DMS53 treated with DMSO at 0.1 percent for 48 hours (cell line): ENCODE measurements around the gene ZNF222.

Experiments
- DNase-seq: peaks from one replicate; lab custom pipeline; 2025; ENCODE audit not compliant: unreplicated experiment; lab: John Stamatoyannopoulos, UW

Gene ZNF222

DNA sequence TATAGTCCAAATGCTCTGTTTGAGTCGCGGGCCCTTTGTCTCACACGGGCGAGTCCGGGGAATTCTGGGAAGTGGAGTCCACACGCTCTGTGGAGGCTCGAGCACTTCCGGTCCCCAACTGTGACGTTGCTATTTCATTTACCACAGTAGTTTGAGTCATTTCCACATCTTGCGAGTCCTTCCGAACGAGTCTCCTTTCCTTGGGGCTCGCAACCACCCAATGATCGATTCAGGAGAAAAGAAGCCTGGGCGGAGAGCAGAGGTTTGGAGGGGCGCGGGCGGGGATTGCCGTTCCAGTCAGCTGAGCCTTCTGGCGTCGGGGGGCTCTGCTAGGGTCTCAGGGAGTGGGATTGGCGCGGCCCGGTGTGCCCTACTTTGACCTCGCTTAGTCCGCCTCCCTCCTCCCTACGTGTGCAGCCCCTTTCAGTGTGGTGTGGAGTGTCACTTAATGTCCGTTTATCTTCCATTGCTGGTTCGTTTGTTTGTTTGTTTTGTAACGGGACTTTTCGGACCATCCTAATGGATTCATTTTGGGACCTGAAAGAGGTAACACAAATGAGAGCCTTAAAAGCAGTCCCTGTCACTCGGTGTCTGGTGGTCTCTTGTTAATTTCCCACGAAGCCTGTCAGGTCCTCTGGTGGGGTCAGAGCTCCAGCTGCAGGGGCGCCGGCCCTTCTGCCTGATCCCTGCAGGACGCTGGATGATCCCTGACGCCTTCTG, at the start of gene ZNF222:
ZNF222 (plus strand) TSS at position 163 of the 720 bp plus-strand sequence; CDS start at position 221, 58 bp downstream.
- DNase-seq = peak; percentile 68

DNA sequence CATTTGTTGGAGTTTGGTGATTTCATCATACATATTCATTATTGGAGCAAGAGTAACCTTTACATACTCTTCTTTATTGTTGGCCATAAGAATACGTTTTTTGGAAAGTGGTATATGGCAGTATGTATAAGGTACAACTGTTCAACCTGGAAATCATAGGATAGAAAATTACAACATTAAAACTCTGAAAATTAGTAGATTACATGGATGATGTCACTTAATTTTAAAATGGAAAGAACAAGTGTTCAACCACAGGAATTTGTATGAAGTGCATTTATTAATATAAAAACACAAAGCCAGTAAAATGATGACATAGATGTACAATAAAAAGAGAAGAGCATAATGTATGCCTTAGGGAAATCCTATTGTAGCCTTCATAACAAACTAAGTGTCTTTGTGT, 48.4 kb upstream of the ZNF222 start:
- DNase-seq = no peak

DNA sequence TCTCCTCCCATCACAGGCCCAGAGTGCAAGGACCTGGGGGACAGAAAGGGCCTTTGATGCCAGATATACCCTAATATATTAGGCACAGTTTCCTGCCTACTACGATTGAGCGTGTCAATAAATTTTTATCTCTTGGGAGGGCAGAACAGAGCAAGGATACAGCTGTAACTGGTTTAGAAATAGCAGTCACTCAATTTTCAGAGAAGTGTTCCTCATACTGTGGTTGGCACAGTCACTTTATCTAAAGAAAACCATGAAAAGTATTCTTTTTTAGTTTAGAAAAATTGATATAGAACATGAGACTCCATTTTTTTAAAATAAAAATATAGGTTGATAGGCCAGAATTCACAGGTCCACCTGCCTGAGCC, 41.7 kb upstream of the ZNF222 start:
- no peak for DNase-seq

DNA sequence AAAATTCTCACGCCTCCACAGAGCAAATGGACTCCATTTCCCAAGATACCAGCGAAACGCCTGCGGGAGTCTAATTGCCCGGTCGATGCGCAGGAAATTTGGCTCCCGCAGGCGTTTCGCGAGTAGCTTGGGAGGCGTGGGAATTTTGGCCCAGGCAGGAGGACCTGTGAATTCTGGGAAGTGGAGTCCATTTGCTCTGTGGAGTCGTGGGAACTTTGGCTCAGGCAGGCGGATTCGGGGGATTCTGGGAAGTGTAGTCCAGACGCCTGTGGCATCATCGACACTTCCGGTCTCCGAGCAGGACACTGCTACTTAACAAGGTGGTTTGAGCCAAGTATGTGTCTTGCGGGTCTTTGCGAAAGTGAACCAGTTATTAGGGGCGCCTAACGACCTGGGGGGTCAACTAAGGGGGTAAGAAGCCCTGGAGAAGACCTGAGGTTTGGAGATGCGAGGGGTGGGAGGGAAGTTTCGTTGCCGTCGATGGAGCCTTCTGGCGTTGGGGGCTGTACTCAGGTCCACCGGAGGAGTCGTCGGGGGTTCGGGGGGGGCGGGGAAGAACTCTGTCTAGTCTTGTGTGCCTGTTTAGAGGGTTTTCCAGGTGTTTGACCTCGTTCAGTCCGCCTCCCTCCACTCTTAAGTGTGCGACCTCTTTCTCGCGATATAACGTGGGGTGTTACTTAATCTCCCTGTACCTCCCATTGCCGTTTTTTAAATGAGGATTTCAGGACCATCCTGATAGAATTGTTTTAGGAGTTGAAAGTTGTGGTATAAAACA, 41.1 kb upstream of the ZNF222 start, which contains the start of gene ZNF155:
ZNF155 (plus strand) TSS at position 277 of the 775 bp plus-strand sequence. CDS start 4,356 bp downstream, outside the sequence.
- DNase-seq = peak; percentile 96

DNA sequence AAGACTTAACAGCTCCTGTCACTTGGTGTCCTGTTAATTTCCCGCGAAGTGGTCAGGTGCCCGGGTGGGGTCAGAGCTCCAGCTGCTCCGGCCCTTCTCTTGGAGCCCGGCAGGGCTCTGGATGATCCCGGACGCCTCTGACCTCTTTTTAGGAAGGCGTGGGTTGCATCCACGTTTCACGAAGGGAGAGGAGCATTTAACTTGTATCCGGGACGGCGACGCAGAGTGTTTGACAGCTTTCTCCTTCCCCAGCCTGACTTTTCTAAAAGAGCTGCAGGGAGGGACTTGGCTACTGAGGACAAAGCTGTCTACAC, 40.5 kb upstream of the ZNF222 start:
- no peak for DNase-seq

DNA sequence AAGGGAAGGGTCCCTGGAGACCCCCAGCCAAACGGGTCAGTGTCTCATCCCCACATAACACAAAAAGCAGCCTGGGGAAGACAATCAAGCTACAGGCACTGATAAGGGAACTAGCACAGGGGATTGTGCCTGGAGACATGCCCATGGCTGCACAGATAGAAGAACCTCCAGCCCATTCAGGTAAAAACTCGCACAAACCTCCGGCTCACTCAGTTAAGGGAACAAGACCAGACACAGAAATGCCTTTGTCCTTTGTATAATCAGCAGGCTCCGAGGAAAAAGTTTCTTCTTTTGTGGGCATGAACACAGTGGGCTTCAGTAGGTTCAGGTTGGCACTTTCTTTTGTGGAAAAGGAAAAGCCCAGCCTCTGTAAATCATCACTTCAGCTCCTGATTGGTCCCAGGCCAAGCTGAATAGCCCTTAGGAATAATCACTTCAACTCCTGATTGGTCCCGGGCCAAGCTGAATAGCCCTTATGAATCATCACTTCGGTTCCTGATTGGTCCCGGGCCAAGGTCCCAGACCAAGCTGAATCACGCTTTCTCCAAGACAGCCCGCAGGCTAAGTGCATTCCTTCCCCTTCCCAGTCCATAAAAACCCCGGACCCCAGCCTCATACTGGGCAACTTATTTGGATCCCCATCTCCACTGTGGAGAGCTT, 27.4 kb upstream of the ZNF222 start:
- no peak for DNase-seq

DNA sequence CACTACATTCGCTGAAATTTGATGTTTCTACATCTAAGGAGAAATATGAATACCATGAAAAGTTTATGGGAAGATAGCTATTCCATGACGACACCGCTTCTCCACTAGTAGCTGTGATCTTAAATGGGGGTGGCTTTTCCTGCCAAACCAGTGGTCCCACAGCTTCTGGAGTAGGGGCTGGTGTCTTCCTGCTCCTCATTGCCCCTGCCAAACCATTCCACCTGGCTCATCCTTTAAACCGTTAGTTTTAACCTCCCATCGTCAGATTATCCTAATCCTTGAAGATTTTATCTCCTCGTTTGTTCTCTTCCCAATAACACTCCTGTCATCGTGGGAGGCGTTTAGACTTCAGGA, 23.0 kb upstream of the ZNF222 start:
- DNase-seq = no peak

DNA sequence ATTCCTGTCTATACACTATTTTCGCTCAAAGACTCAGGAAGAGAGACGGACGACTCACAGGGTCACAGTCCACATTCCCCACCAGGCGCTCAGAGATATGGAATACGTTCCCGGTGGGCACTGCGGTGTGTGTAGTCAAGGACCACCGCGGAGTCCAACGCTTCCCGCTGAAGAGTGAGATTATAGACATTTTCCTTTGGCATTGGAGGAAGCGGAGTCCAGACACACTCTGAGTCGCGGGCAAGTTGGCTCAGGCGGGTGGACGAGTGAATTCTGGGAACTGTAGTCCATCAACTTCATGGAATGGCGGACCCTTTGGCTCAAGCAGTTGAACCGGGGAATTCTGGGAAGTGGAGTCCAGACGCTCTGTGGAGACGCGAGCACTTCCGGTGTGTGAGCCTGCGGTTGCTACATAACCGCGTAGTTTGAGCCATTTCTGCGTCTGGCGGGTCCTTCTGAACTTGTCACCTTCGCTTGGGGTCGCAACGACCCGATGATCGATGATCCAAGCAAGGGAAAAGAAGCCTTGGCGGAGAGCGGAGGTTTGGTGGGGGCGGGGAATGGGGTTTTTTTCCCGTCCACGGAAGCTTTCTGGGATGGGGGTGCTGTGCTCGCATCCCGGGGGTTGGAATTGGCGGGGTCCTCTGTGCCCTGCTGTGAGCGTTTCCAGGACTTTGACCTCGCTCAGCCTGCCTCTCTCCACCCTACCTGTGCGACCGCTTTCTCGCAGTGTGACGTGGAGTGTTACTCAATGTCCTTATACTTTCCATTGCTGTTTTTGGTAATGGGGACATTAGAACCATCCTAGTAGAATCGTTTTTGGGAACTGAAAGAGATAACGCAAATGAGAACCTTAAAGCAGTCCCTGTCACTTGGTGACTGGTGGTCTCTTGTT, 22.4 kb upstream of the ZNF222 start, which contains the start of gene ZNF230:
ZNF230 (plus strand) TSS at position 392 of the 895 bp plus-strand sequence. CDS start 4,122 bp downstream, outside the sequence.
- peak; percentile 87 for DNase-seq

DNA sequence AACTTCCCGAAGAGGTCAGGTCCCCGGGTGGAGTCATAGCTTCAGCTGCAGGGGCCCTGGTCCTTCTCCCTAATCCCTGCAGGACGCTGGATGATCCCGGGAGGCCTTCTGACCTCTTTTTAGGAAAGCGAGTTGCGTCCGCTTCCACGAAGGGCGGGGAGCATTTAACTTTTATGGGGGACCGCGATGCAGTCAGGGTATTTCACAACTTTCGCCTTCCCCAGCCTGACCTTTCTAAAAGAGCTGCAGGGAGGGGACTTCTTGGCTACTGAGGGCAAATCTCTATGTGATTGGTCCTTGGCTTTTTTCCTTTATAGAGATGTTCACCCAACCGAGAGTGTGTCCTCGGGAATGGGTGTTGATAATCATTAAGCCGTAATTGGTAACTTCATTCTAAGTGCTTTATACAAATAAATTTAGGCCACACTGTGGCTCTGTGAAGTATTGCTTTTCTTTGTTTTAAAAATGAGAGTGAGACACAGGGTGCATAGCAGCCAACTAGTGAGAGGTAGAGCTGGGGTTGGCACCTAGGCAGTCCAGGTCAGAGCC, 21.6 kb upstream of the ZNF222 start:
- no peak for DNase-seq

DNA sequence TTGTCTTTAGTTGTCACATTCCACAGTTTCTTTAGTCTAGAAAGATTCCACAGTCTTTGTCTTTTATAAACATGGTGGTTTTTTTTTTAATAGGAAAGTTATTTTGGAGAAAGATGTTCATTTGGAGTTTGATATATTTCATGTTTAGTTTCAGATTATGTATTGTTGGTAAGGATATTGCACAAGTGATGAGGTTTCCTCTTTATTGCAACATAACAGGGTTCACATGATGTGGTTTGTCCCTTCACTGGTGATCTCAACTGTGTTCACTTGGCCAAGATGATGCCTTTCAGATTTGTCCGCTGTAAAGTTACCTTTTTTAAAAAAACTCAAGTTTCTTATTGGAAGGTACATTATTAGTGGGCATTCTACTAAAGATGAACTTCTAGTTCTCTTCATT, 19.2 kb upstream of the ZNF222 start:
- DNase-seq = no peak

DNA sequence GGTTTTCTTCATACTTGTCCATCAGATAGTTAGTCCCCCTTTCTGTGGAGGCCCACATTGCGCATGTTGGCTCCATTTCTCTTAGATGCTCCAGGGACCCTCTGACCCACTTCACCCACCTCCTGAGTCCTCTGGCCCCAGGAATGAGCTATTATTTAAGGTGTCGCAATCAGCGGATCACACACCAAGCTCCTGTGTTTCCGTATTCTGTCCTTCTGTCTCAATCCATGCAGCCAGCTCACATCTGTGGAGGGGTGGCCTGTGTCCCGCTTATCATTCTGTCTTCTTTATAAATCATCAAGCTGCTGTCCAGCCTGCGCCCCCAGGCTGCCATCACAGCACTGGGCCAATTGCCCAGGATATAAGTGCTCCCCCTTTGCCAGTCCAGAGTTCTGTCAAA, 17.7 kb upstream of the ZNF222 start:
- no peak for DNase-seq

DNA sequence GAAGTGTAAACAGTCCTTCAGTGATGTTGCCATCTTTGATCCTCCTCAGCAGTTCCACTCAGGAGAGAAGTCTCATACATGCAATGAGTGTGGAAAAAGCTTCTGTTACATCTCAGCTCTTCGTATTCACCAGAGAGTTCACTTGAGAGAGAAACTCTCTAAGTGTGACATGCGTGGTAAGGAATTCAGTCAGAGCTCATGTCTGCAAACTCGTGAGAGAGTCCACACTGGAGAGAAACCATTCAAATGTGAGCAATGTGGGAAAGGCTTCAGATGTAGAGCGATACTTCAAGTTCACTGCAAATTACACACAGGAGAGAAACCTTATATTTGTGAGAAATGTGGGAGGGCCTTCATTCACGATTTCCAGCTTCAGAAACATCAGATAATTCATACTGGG, 14.7 kb upstream of the ZNF222 start:
- DNase-seq = no peak

DNA sequence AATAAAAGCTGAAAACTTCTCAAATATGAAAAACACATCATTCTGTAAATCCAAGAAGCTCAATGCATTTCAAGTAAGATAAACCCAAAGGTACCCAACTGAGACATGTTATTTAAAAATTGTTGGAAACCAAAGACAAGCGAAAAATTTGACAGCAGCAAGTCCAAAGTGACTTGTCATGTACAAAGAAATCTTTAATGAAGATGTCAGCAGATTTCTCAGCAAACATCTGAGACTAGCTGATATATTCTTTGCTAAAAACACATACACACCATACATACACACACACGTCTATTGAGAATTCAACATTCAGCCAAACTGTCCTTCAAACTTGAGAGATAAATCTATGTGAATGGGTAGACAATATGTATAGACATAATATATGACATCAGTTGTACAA, 5.7 kb upstream of the ZNF222 start:
- DNase-seq = no peak

DNA sequence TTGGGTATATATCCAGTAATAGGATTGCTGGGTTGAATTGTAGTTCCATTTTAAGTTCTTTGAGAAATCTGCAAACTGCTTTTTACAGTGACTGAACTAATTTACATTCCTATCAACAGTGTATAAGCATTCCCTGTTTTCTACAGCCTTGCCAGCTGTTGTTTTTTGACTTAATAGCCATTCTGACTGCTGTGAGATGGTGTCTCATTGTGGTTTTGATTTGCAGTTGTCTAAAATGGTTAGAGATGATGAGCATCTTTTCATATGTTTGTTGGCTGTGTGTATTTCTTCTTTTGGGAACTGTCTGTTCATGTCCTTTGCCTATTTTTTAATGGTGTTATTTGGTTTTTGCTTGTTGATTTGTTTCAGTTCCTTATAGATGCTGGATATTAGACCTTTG, 4.0 kb upstream of the ZNF222 start:
- DNase-seq = no peak

DNA sequence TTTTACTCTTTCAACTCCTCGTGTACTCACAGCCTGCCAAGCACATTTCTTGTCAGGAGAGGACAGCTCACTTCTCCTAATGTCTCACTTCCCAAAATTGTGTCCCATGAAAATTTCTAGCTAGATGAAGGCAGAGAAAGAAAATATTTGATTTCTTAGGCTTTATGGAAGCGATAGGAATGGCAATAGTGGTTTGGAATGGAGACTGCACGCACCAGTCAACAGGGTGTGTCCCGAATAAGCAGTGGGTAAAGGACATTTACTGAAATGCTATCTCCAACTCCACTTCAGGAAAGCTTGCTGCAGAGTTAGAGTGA, 321 bp upstream of the ZNF222 start:
- DNase-seq = no peak

DNA sequence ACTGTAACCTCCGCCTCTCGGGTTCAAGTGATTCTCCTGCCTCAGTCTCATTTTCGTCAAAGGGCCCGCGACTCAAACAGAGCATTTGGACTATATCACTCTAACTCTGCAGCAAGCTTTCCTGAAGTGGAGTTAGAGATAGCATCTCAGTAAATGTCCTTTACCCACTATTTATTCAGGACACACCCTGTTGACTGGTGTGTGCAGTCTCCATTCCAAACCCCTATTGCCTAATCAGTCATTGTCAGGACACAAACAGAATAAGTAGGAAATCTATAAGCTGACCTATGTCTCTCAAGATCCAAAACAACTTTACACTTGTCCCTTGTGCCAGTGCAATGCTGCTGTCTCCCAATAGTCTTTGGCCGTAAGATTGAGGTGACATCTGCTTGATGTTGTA, 1.4 kb downstream of the ZNF222 start:
- DNase-seq = no peak

DNA sequence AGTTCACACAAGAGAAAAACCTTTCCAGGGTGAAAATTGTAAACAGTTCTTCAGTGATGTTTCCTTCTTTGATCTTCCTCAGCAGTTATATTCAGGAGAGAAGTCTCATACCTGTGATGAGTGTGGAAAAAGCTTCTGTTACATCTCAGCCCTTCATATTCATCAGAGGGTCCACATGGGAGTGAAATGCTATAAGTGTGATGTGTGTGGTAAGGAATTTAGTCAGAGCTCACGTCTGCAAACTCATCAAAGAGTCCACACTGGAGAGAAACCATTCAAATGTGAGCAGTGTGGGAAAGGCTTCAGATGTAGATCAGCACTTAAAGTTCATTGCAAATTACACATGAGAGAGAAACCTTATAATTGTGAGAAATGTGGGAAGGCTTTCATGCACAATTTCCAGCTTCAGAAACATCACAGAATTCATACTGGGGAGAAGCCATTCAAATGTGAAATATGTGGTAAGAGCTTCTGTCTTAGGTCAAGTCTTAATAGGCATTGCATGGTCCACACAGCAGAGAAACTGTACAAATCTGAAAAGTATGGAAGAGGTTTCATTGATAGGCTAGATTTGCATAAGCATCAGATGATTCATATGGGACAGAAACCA, 6.9 kb downstream of the ZNF222 start:
- DNase-seq = no peak

DNA sequence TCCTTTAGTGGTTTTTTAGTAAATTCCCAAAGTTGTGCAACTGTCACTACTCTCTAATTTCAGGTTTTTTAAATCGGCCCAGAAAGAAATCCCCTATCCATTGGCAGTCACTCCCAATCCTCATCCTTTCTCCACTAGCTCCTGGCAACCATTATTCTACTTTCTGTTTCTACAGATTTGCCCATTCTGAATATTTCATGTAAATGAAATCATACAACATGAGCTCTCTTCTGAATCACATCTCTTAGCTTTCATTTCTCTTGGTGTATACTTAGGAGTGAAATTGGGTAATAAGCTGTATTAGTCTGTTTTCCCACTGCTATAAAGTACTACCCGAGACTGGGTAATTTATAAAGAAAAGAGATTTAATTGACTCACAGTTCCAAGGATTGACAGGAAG, 17.0 kb downstream of the ZNF222 start:
- DNase-seq = no peak

DNA sequence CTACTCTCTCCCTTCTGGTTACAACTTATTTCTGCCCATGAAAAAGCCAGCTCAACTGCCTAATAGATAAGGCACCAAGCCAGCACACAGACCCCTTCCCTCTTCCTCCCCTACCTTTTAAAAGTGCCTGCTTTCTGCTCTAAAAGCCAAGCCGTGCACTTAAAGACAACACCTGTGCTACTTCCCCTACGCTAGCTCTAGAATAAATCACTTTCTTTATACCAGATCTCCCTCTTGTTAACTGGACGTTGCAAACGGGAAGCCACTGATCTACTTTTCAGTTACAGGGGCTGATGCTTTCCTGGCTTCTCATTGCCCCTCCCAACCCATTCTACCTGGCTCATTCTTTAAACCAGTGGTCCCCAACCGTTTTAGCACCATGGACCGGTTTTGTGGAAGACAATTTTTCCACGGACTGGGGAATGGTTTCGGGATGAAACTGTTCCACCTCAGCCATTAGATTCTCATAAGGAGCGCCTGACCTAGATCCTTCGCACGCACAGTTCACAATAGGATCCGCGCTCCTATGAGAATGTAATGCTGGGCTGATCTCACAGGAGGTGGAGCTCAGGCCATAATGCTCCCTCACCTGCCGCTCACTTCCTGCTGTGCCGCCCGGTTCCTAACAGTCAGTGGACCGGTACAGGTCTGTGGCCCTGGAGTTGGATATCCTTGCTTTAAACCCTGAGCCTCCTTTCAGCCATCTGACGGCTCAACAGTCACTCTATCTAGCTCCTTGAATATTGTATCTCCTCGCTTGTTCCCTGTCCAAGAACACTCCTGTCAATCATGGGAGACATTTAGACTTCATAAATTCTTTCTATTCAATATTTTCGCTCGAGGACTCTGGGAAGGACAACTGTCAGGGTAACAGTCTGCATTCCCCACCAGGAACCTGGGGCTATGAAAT, 25.8 kb downstream of the ZNF222 start:
- peak; percentile 92 for DNase-seq
